Progenitor cell of endocrine pancreas (in vitro differentiated cells): Measurements from ENCODE around the gene SLC25A22. TPM values are rescaled to one million over a fixed set of nuclear protein-coding genes. Genes with fewer than 3 reads are reported as not detected.

ENCODE experiments used
- DNase-seq: peaks from one replicate; pipeline ENCODE4 v3.0.0; 2021; ENCODE audit warnings: low spot score; ENCODE audit not compliant: unreplicated experiment
- H3K27ac Mint-ChIP-seq: 2 replicates; pipeline ENCODE4 v1.8.0; 2021; ENCODE audit warnings: mild to moderate bottlenecking, moderate library complexity, mixed read lengths
- H3K27me3 Mint-ChIP-seq: 2 replicates; pipeline ENCODE4 v1.8.0; 2021; ENCODE audit warnings: mixed read lengths
- H3K36me3 Mint-ChIP-seq: 2 replicates; pipeline ENCODE4 v1.8.0; 2022; ENCODE audit warnings: mixed read lengths; ENCODE audit not compliant: insufficient read depth
- H3K4me1 Mint-ChIP-seq: 2 replicates; pipeline ENCODE4 v1.8.0; 2021; ENCODE audit warnings: low read depth, mixed read lengths
- H3K4me3 Mint-ChIP-seq: 2 replicates; pipeline ENCODE4 v1.8.0; 2021; ENCODE audit warnings: low read depth, mild to moderate bottlenecking, moderate library complexity, mixed read lengths
- H3K9me3 Mint-ChIP-seq: 2 replicates; pipeline ENCODE4 v1.8.0; 2021; ENCODE audit warnings: low read depth, mixed read lengths
- CTCF ChIP-seq: fragments of 200-600 bp; sonication (generic); IDR thresholded peaks from one replicate; pipeline ENCODE4 v1.5.0; 2021; ENCODE audit warnings: antibody characterized with exemption, mild to moderate bottlenecking; ENCODE audit not compliant: unreplicated experiment
- total RNA-seq: library from RNA; stranded (reverse); gene quantifications from 2 replicates; pipeline ENCODE4 v1.2.1, GENCODE V29; 2021

SLC25A22 gene
- total RNA-seq, 1 donor from 2014 or later = 40.5 TPM

DNA sequence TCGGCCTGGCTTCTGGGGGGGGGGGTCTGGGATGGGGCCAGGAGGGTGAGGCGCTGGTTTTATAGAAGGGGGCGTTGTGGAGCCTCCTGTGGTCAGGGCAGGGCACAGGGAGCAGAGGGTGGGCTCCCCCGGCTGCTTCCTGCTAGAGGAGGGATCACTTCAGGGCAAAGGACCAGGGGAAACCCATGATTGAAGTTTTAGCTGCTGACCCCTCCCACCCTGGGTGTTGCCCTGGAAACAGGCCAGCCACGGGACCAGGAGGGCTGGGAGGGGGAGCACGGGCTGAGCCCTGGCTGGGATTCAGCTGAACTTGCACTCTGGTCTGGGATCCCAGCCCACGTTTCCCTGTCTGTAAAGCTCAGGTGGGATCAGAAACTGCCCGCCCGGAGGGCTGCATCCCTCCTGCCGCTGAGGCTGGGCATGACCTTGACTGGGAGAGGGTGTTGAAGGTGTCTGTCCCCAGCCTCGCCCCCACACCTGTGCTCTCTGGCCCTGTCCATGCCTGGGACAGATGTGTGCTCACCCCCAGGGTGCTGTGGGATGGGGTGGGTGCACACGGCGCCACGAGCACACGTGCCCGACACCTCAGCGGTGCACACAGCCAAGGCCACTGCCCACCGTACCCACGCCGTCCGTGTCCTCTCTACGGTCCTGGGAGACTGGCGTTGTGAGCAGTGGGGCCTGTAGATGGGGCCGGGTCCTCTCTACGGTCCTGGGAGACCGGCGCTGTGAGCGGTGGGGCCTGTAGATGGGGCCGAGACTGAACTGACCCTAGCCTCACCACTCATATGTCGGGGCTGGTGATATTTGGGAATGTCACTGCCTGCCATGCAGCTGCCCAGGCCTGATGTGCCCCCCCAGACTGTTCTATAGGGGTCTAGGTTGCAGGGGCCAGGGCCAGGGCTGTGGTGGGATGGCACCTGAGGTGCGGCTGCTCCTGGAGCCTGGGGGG, 46.9 kb upstream of the SLC25A22 start:
- Mint-ChIP-seq H3K27me3 (peaks cover 3% of the 10 kb centered on the region), H3K36me3 (no peaks in the 10 kb centered on the region), H3K9me3 (no peaks in the 10 kb centered on the region), H3K4me1 (peaks cover 15% of the 10 kb centered on the region), H3K4me3 (peak overlapping the region; percentile 35), H3K27ac (no peak overlapping the region)
- peak; percentile 25 for TF ChIP-seq CTCF
- no peak for DNase-seq

DNA sequence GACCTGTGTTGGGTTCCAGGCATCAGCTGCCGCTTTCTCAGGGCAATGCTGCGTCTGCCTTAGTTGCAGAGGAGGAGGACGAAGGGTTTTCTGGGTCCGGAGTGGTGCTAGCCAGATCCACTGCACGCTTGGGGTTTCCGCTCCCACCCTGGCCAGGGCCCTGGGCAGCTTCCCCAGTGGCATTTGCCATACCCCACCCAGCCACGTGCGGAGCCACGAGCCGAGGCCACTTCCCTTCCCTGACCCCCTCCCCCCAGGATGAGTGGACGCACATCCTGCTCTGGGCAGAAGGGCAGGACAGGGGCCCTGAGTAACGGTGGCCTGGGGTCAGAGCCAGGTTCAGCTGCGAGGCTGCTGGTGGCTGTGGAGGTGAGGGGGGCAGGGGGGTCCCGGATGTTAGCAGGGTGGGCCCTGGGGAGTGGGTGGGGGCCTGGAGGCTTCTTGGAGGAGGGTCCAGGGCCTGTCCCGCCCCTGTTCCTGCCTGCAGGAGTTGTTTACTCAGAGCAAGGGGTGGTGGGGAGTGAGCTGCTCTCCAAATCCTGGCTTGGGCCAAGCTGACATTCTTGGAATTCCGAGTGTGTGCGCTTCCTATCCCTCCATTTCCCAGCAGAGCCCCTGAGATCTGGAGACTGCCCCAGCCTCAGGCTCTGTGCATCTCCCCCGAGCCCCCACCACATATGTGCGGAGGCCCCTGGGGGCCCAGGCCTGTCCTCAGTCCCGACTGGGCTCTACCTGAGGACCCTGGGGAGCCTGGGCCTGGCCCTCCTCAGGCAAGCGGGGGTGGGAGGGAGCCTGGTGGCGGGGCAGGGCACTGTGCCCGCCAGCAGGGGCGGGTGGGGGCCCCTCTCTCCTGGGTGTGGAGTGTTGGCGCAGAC, 46.0 kb upstream of the SLC25A22 start:
- Mint-ChIP-seq H3K36me3 (no peaks in the 10 kb centered on the region), H3K4me3 (peak overlapping the region; percentile 67), H3K27ac (peak overlapping the region; percentile 64), H3K4me1 (peaks cover 15% of the 10 kb centered on the region), H3K9me3 (no peaks in the 10 kb centered on the region), H3K27me3 (peaks cover 3% of the 10 kb centered on the region)
- TF ChIP-seq CTCF = no peak
- DNase-seq = peak; percentile 37

DNA sequence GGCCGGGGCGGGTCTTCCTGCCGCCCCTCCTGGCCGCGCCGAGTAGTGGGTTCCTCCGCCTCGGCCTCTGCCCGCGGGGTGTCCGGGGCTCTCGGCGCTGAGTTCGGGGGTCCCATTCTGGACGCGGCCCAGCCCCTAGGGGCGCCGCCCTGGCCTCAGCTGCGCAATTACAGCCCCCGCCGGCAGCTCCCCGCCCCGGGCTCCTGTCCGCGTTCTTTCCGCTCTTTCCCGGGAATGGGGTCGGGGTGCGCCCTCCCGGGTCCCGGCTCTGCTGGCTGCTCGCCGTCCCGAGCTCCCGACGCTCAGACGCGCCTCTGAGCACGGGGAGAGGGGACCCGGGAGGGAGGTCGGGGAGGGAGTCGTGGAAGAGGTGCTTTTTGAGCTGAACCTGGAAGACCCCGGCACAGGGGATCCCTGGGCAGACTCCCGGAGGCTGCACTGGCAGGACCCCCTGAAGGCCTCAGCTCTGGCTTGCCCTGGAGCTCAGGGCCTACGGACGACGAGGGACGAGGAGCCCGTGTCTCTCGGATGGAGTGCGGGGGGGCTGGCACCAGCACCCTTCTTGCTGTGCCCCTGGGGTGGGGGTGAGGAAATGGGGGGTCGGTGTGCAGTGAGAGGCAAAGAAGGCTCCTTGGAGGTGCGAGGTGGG, 45.1 kb upstream of the SLC25A22 start:
- DNase-seq = no peak
- peak; percentile 37 for TF ChIP-seq CTCF
- peak overlapping the region; percentile 67 for H3K4me3 Mint-ChIP-seq
- H3K36me3 Mint-ChIP-seq = no peaks in the 10 kb centered on the region
- peaks cover 3% of the 10 kb centered on the region for H3K27me3 Mint-ChIP-seq
- peak overlapping the region; percentile 56 for H3K27ac Mint-ChIP-seq
- H3K4me1 Mint-ChIP-seq = peaks cover 15% of the 10 kb centered on the region
- H3K9me3 Mint-ChIP-seq = no peaks in the 10 kb centered on the region

DNA sequence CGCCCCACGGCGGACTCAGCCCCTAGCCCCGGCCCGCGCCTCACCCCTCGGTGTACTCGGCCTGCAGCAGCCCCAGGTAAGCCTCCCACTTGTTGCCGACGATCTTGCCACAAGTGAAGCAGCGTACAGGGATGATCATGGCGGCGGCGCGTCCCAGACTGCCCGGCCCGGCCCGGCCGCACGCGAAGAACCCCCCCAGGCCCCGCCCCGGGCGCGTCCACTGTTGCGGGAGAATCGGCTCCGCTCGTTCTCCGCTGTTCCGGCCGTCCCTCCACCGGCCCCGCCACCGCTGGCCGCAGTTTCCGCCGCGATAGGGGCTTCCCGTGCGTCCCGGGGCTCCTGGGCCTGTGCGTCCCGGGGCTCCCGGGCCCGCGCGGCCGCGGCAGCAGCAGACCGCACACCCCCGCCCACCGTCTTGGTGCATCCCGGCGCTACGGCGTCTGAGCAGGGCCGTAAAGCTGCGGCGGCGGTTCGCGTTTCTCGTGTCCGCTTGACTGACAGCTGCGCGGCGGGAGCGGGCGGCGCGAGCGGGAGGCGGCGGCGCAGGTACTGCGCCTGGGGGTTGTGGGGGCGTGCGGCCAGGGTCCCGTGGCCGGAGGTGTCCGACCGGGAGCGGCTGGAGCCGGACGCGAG, 44.4 kb upstream of the SLC25A22 start, which contains the start of the genes POLR2L and TSPAN4:
TSS of gene POLR2L (minus strand) at position 160 of the 633 bp plus-strand sequence. CDS start at position 139, 21 bp downstream.
TSS of gene TSPAN4 (plus strand) at position 483 of the 633 bp plus-strand sequence. CDS start 7,453 bp downstream, outside the sequence.
- Mint-ChIP-seq H3K36me3 (no peaks in the 10 kb centered on the region), H3K9me3 (no peaks in the 10 kb centered on the region), H3K27ac (peak within 1 kb of the TSS; percentile 92), H3K4me3 (peak within 1 kb of the TSS; percentile 84), H3K27me3 (peaks cover 3% of the 10 kb centered on the region), H3K4me1 (peaks cover 15% of the 10 kb centered on the region)
- TF ChIP-seq CTCF = no peak
- peak; percentile 77 for DNase-seq
